PFSK-1 (cell line): ENCODE data around the gene PSMB7.

Source experiments
- FOXP2 ChIP-seq: optimal IDR thresholded peaks from 2 replicates; pipeline ENCODE3; 2011; ENCODE audit warnings: borderline replicate concordance, control low read depth, inconsistent platforms; ENCODE audit not compliant: insufficient read depth; ENCODE audit errors: extremely low read length, extremely low read depth
- POLR2AphosphoS5 ChIP-seq: IDR thresholded peaks from 2 replicates; pipeline ENCODE4 v1.6.1; 2012; ENCODE audit warnings: low read depth, mild to moderate bottlenecking, control low read depth, low read length, moderate library complexity
- REST ChIP-seq, 2 experiments: IDR thresholded peaks; 2 replicates each; pipeline versions ENCODE4 v1.6.1 to v1.8.0; 2011 to 2012; ENCODE audit warnings: low read depth in 2 of 2, low read length in 2 of 2, control low read depth in 1 of 2, inconsistent platforms in 1 of 2, mild to moderate bottlenecking in 1 of 2, moderate library complexity in 1 of 2; ENCODE audit not compliant: insufficient read depth in 1 of 2
- SIN3A ChIP-seq: IDR thresholded peaks from 2 replicates; pipeline ENCODE4 v1.6.1; 2012; ENCODE audit warnings: mild to moderate bottlenecking, low read length, moderate library complexity, borderline replicate concordance; ENCODE audit not compliant: insufficient read depth
- TAF1 ChIP-seq: IDR thresholded peaks from 2 replicates; pipeline ENCODE4 v1.6.1; 2012; ENCODE audit warnings: low read length, control low read depth, borderline replicate concordance; ENCODE audit not compliant: insufficient read depth

The PSMB7 gene

GRCh38 chr9:124439686-124440243 is 24.5 kb upstream of the PSMB7 start:
- TF ChIP-seq REST (IDR thresholded peaks at IDR 0.05; ENCODE audit: insufficient read depth in 1 of 2, low read depth in 2 of 2, low read length in 2 of 2): no peak
- no peak for TF ChIP-seq POLR2AphosphoS5
- TF ChIP-seq FOXP2: no peak
- no peak for TF ChIP-seq SIN3A
- no peak for TF ChIP-seq TAF1

GRCh38 chr9:124439086-124439485 is 23.8 kb upstream of the PSMB7 start:
- TF ChIP-seq TAF1: no peak
- no peak for TF ChIP-seq POLR2AphosphoS5
- TF ChIP-seq REST (IDR thresholded peaks at IDR 0.05; ENCODE audit: insufficient read depth in 1 of 2, low read depth in 2 of 2, low read length in 2 of 2): no peak
- TF ChIP-seq SIN3A: no peak

- TF ChIP-seq REST (IDR thresholded peaks at IDR 0.05; ENCODE audit: insufficient read depth in 1 of 2, low read depth in 2 of 2, low read length in 2 of 2): no peak
- no peak for TF ChIP-seq TAF1
- no peak for TF ChIP-seq FOXP2
- no peak for TF ChIP-seq SIN3A
- no peak for TF ChIP-seq POLR2AphosphoS5
Measured at GRCh38 chr9:124438091-124438490, 22.8 kb upstream of the PSMB7 start.

- no peak for TF ChIP-seq TAF1
- no peak for TF ChIP-seq SIN3A
- no peak for TF ChIP-seq POLR2AphosphoS5
- TF ChIP-seq REST (IDR thresholded peaks at IDR 0.05; ENCODE audit: insufficient read depth in 1 of 2, low read depth in 2 of 2, low read length in 2 of 2): no peak
- no peak for TF ChIP-seq FOXP2
Measured at GRCh38 chr9:124437086-124437485, 21.8 kb upstream of the PSMB7 start.

- no peak for TF ChIP-seq SIN3A
- TF ChIP-seq TAF1: no peak
- TF ChIP-seq FOXP2: no peak
- TF ChIP-seq POLR2AphosphoS5: no peak
Measured at GRCh38 chr9:124436320-124436719, 21.1 kb upstream of the PSMB7 start.
